T1000 (cell line): ENCODE results near the gene TBC1D21.
A peak's percentile ranks its signal among the peaks of the same experiment; 100 is the strongest.
"Not testable (repeated sequence)": the region's sequence is repeated elsewhere in the genome, so short reads cannot be mapped to it uniquely, and the experiment has no call there.

ENCODE experiments used
- DNase-seq: peaks from one replicate; lab custom pipeline; 2025; ENCODE audit warnings: mixed read lengths; lab: John Stamatoyannopoulos, UW

TBC1D21 gene

GRCh38 chr15:73930371-73930770, 57.0 kb downstream of the TBC1D21 start:
- DNase-seq: peak; percentile 79

- peak; percentile 25 for DNase-seq
Observed at GRCh38 chr15:73930790-73931281, 57.5 kb downstream of the TBC1D21 start.

GRCh38 chr15:73931441-73931840, 58.1 kb downstream of the TBC1D21 start:
- no peak for DNase-seq

- DNase-seq: no peak
Observed at GRCh38 chr15:73932381-73933191, 59.2 kb downstream of the TBC1D21 start.

- DNase-seq: no peak
Observed at GRCh38 chr15:73934281-73934680, 60.9 kb downstream of the TBC1D21 start.

GRCh38 chr15:73935547-73935946, 62.2 kb downstream of the TBC1D21 start:
- no peak for DNase-seq

- DNase-seq: no peak
Observed at GRCh38 chr15:73936181-73936580, 62.8 kb downstream of the TBC1D21 start.

- DNase-seq: no peak
Observed at GRCh38 chr15:73936588-73937290, 63.4 kb downstream of the TBC1D21 start.

- no peak for DNase-seq
Observed at GRCh38 chr15:73937296-73937695, 63.9 kb downstream of the TBC1D21 start.

GRCh38 chr15:73937726-73938125, 64.4 kb downstream of the TBC1D21 start:
- no peak for DNase-seq

- DNase-seq: not testable (repeated sequence)
Observed at GRCh38 chr15:73938516-73938915, 65.2 kb downstream of the TBC1D21 start.
